ENCODE results near the gene SPEN.

GRCh38 chr1:15963363-15963967 is 116.0 kb downstream of the SPEN start:
- no peak for TF ChIP-seq CTCF (IDR thresholded peaks at IDR 0.05)
- no peak for TF ChIP-seq POLR2A (IDR thresholded peaks at IDR 0.05)
